Hepatocyte (in vitro differentiated cells): ENCODE data around the gene HOXA5.

Experiments used
- EZH2phosphoT487 ChIP-seq: fragments of 200-600 bp; sonication (generic); IDR thresholded peaks from one replicate; pipeline ENCODE4 v1.6.1; 2018; ENCODE audit warnings: antibody characterized with exemption, mild to moderate bottlenecking, low read depth, moderate library complexity; ENCODE audit not compliant: unreplicated experiment, severe bottlenecking
- TF ChIP-seq, protein P1 (sequence below): fragments of 200-600 bp; sonication (generic); IDR thresholded peaks from 2 replicates; pipeline ENCODE4 v1.5.1; 2016; ENCODE audit warnings: antibody characterized with exemption, mild to moderate bottlenecking; ENCODE audit not compliant: poor library complexity

GRCh38 chr7:27156916-27157701 lies 13.6 kb upstream of the HOXA5 start:
- TF ChIP-seq, protein P1, sequence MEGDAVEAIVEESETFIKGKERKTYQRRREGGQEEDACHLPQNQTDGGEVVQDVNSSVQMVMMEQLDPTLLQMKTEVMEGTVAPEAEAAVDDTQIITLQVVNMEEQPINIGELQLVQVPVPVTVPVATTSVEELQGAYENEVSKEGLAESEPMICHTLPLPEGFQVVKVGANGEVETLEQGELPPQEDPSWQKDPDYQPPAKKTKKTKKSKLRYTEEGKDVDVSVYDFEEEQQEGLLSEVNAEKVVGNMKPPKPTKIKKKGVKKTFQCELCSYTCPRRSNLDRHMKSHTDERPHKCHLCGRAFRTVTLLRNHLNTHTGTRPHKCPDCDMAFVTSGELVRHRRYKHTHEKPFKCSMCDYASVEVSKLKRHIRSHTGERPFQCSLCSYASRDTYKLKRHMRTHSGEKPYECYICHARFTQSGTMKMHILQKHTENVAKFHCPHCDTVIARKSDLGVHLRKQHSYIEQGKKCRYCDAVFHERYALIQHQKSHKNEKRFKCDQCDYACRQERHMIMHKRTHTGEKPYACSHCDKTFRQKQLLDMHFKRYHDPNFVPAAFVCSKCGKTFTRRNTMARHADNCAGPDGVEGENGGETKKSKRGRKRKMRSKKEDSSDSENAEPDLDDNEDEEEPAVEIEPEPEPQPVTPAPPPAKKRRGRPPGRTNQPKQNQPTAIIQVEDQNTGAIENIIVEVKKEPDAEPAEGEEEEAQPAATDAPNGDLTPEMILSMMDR, result no peak
- no peak for TF ChIP-seq EZH2phosphoT487
